ENCODE data around the gene PLPP1. TPM values are rescaled to one million over a fixed set of nuclear protein-coding genes. Genes with fewer than 3 reads are reported as not detected.

The PLPP1 gene
- total RNA-seq, 1 donor from 2014 or later = 48.1 TPM

GRCh38 chr5:55384072-55384471 is 150.7 kb downstream of the PLPP1 start:
- Histone ChIP-seq H3K9me3 (peaks cover 13% of the 10 kb centered on the region), H3K4me3 (no peak overlapping the region), H3K4me1 (no peaks in the 10 kb centered on the region), H3K36me3 (peaks cover 51% of the 10 kb centered on the region), H3K27ac (no peak overlapping the region), H3K27me3 (ENCODE audit: low read depth) (no peaks in the 10 kb centered on the region)
- DNase-seq (no peak), ATAC-seq (no peak)
- intact Hi-C loops (cut with DNase I) = no loop called here
- TF ChIP-seq, protein P1, sequence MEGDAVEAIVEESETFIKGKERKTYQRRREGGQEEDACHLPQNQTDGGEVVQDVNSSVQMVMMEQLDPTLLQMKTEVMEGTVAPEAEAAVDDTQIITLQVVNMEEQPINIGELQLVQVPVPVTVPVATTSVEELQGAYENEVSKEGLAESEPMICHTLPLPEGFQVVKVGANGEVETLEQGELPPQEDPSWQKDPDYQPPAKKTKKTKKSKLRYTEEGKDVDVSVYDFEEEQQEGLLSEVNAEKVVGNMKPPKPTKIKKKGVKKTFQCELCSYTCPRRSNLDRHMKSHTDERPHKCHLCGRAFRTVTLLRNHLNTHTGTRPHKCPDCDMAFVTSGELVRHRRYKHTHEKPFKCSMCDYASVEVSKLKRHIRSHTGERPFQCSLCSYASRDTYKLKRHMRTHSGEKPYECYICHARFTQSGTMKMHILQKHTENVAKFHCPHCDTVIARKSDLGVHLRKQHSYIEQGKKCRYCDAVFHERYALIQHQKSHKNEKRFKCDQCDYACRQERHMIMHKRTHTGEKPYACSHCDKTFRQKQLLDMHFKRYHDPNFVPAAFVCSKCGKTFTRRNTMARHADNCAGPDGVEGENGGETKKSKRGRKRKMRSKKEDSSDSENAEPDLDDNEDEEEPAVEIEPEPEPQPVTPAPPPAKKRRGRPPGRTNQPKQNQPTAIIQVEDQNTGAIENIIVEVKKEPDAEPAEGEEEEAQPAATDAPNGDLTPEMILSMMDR (IDR thresholded peaks at IDR 0.05) = no peak

DNA sequence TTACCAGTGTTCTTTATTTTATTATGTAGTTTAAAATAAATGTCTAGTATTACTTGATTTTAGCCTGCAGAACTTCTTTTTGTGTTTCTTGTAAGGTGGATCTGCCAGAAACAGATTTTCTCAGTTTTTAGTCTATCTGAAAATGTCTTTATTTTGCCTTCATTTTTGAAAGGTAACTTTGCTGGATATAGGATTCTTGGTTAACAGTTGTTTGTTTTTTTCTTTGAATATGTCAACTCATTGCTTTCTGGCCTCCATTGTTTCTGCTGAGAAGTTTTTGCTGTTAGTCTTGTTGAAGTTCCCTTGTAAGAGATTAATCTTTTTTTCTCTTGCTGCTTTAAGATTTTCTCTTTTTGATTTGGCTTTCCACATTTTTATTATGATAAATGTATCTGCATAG is 151.5 kb downstream of the PLPP1 start:
- no peak overlapping the region for H3K4me3 ChIP-seq
- TF ChIP-seq, protein P1 (IDR thresholded peaks at IDR 0.05) = no peak
- no peaks in the 10 kb centered on the region for H3K4me1 ChIP-seq
- ATAC-seq = no peak
- H3K27ac ChIP-seq = no peak overlapping the region
- H3K36me3 ChIP-seq = peaks cover 50% of the 10 kb centered on the region
- H3K27me3 ChIP-seq (ENCODE audit: low read depth) = no peaks in the 10 kb centered on the region
- peaks cover 13% of the 10 kb centered on the region for H3K9me3 ChIP-seq
- no peak for DNase-seq
- intact Hi-C loops (cut with DNase I) = no loop called here

- H3K9me3 ChIP-seq = peaks cover under 1% of the 10 kb centered on the region
- H3K4me1 ChIP-seq = no peaks in the 10 kb centered on the region
- no peaks in the 10 kb centered on the region for H3K27me3 ChIP-seq (ENCODE audit: low read depth)
- ATAC-seq (no peak), DNase-seq (no peak)
- no peak overlapping the region for H3K4me3 ChIP-seq
- no peak overlapping the region for H3K27ac ChIP-seq
- intact Hi-C loops (cut with DNase I) = no loop called here
- H3K36me3 ChIP-seq = peaks cover 64% of the 10 kb centered on the region
- TF ChIP-seq, protein P1 (IDR thresholded peaks at IDR 0.05) = no peak
These were observed 157.0 kb downstream of the PLPP1 start for GRCh38 chr5:55377810-55378209.

Small RNA genes within 50 kb of the gene (microRNA-seq; reads per million reads assigned to microRNA genes)
- not detected for gene MIR5687 (ENCODE audit: borderline number of aligned reads)

Other genes starting within 250 kb of the PLPP1 start
- 22.2 TPM for gene DHX29, start 227.3 kb downstream of the PLPP1 start, total RNA-seq
- 57.0 TPM for gene MTREX, start 227.0 kb downstream of the PLPP1 start, total RNA-seq
- 23.8 TPM for gene SLC38A9, start 177.4 kb upstream of the PLPP1 start, total RNA-seq
- gene DDX4, start 203.1 kb upstream of the PLPP1 start, total RNA-seq = not detected

All from lower lobe of right lung (tissue), 2 donors.